Fibroblast of mammary gland (primary cell): ENCODE results near the gene RGS9.

Experiments
- DNase-seq: peaks from one replicate; pipeline ENCODE4 v3.0.0-alpha.2; 2010; ENCODE audit warnings: low read depth
- H3K4me3 ChIP-seq: 2 replicates; pipeline ENCODE4 v1.5.1; 2011; ENCODE audit warnings: low read depth, mild to moderate bottlenecking, low read length, moderate library complexity; ENCODE audit not compliant: control insufficient read depth
- CTCF ChIP-seq: conservative IDR thresholded peaks from 2 replicates; pipeline ENCODE4 v1.5.1; 2011; ENCODE audit warnings: low read depth, low read length, inconsistent platforms; ENCODE audit not compliant: control insufficient read depth, insufficient read depth

Gene RGS9

DNA sequence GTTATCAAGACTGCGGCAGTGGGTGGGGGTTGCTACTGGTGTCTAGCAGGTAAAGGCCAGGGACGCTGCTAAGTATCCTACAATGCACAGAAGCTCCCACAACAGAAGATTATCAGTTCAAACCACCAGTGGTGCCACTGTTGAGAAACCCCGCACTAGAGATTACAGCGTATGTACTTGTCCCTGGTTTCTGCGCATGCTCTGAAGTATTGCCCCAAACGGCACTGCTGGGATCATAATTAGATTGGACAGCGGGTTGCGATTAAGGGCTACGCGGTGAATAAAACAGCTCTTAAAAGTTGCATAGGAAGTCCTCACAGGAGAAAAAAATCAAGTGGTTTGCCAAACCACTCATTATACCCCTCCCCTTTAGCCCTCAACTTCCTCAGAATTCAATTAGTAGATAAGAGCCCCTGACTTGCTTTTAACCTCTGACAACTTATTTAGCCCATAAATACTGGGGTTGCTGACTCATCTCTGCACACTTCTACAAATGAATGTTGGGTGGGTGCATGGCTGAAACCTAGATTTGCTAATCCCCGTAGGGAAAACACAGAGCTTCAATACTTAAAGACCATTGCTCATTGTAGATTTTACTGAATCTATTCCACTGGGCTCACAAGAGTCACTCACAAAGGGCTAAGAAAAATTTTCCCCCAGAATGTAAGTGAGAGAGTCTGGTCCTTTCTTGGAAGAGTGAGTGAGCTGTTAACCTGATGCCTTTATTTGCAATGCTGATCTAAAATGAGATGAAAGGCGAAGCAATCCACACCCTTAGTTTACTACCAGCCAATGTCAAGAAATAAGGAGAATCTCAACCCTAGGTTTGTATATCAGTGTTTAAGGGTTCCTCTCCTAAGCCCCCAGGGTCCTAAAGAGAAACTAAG is 91.8 kb downstream of the RGS9 start:
- TF ChIP-seq CTCF, result no peak
- peak; percentile 46 for DNase-seq
- H3K4me3 ChIP-seq, result no peak overlapping the region

- no peak overlapping the region for H3K4me3 ChIP-seq
- no peak for TF ChIP-seq CTCF
- DNase-seq, result no peak
Observed at GRCh38 chr17:65229621-65229995, 92.4 kb downstream of the RGS9 start.

DNA sequence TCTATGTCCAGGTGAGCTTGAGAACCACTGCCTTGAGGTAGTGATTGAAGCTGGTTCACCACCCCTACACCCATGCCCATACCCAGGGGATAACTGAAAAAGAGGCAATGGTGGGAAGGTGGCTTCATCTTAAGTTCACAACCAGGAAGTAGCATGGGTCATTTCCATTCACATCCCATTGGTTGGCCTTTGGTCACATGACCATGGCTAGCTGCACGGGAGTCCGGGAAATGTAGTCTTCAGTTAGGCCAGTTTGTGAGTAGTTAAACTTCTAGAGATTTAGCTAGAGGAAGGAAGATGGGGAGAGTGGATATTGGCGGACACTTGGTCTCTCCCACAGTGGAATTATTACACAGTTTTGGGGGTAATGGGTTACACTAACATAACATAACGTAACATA is 92.9 kb downstream of the RGS9 start:
- DNase-seq, result no peak
- H3K4me3 ChIP-seq, result no peak overlapping the region
- TF ChIP-seq CTCF, result no peak

- no peak overlapping the region for H3K4me3 ChIP-seq
- DNase-seq, result no peak
- no peak for TF ChIP-seq CTCF
Observed at GRCh38 chr17:65231086-65231485, 93.9 kb downstream of the RGS9 start.

DNA sequence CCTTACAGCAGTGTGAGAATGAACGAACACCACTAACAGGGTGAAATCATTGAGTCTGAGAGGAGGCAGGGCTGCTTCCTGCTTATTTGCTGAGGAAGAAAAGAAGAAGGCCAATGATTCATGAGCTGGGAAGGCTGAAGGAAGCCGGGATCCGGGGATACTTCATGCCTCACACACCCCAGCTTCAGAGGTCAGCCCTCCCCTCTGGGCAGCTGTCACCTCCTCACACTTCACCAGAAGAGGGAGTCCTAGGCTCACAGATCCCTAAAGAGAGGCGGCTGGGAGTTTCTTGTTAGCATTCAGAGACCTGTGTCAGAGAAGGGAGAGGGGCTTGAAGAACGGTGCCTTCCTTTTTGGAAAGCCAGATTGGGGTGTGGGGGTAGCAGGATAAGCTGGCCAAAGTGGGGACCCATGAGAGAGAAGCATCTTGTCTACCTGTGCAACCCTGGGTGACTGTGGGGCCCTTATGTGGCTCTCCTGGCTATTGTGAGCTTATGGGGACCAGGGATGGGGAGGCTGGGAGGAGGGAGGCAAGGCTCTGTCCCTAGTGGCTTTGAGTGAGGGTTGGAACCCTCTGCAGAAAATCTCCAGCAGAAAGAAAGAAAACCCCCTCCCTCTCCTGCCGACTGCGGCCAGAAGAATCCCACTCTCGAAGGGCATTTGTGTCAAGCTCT is 94.6 kb downstream of the RGS9 start:
- no peak overlapping the region for H3K4me3 ChIP-seq
- DNase-seq, result peak; percentile 83
- peak; percentile 86 for TF ChIP-seq CTCF

DNA sequence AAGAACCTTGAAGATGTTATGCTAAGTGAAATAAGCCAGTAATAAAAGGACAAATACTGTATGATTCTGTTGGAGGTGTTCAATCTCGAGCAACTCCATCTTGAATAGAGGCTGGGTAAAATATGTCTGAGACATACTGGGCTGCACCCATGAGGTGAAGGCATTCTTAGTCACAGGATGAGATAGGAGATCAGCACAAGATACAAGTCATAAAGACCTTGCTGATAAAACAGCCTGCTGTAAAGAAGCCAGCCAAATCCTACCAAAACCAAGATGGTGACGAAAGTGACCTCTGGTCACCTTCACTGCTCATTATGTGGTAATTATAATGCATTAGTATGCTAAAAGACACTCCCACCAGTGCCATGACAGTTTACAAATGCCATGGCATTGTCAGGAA is 98.1 kb downstream of the RGS9 start:
- no peak overlapping the region for H3K4me3 ChIP-seq
- no peak for TF ChIP-seq CTCF
- no peak for DNase-seq
